Daoy (cell line): ENCODE measurements around the gene WIZ. TPM values are rescaled to one million over a fixed set of nuclear protein-coding genes. Genes with fewer than 3 reads are reported as not detected.

Experiments used
- DNase-seq: peaks from one replicate; pipeline ENCODE4 v3.0.0-alpha.2; 2015; ENCODE audit warnings: low read depth
- total RNA-seq: library from RNA; depleted of rRNA; stranded (reverse); fragments of >200 nt; shearing (Covaris generic); gene quantifications from 2 replicates; pipeline ENCODE4 v1.2.3, GENCODE V29; 2014; rRNA removed

WIZ gene
- total RNA-seq, 1 experiment from 2014 or later: 7.0 TPM

DNA sequence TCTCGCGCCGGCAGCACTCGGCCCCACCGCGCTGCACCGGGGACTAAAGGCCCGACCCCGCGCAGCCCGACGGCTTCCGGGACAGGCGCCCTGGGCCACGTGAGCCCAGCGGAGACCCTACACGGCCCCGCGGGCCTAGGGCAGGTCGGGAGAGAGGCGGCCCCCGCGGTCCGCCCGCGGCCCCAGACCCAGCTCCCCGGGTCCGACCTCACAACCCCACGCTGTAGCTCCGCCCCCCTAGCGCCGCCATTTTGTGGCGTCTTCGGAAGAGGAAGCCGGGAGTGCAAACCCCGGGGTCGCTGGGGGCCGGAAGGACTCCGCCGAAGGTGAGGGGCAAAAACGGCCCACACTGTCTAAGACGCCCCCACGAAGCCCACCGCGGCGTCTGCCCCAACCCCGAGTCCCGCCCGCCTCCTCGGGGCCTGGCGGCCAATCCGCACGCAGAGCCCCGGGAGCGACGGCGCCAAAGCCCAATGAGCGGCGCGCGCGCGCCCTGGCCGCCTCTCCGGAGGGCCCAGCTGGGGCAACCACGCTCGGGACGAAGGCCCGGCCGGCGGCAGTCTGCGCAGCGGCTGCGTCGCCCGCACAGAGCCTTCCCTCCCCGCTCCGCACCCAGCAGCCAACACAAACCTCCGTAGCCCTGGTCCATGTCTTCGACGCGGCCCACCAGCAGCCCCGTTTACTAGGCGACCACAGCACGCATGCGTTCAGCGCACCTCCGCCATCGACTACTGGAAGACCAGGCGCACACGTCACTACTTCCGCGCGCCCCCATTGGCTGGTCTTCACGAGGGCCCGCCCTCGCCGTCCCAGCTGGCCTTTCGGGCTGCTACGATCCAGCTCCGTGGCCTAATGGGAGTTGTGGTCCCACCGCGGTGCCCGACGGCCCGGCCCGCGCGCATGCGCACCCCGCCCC is 70.4 kb downstream of the WIZ start, which contains the start of gene AKAP8:
Gene AKAP8 (minus strand): TSS at position 705 of the 916 bp plus-strand sequence. CDS start 56 bp downstream, at position 649.
- peak; percentile 100 for DNase-seq

- peak; percentile 70 for DNase-seq
Observed at GRCh38 chr19:15378534-15379082, 71.1 kb downstream of the WIZ start.

GRCh38 chr19:15374796-15375440 is 74.8 kb downstream of the WIZ start:
- no peak for DNase-seq

DNA sequence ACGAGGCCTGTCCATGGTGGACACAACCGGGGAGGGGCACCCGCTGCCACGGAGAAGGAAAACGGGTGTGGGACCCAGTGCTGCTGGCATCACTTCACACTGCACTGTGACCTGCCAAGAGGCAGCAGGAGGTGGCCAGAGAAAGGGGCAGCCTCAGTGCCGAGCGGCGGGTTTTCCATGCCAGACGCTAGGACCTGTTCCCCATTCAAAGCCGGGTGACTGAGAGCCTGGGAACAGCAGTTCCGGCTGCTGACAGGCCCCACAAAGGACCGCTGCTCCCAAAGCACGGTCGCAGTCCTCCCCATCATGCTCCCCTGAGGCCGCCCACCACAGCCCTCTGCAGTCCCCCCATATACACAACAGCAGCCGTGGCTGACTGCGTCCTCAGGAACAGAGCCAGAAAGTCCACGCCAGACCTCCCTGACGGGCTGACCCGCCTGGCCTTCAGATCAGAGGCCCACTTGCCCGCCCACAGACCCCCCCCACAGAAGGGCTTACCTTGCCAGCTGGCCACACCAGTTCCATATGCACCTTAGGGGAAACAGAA is 75.6 kb downstream of the WIZ start:
- DNase-seq: no peak

DNA sequence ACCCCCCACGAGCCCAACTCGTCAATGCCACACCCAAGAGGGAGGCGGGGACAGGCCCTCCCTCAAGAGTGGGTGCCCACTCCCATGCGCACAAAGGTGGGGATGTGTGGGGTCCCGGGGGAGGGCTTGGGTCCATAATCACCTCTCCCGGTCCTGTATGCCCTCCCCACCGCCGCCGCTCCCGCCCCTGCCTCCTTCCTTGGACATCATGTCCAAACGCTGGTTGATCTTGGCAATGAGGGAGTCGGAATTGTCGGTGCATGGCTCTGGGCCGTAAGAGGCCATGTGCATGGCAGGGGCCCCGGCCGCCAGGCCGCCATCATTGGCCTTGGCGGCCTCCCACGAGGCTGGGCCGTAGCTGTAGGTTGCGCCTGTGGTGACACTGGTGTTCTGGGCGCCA is 76.1 kb downstream of the WIZ start:
- DNase-seq: no peak

DNA sequence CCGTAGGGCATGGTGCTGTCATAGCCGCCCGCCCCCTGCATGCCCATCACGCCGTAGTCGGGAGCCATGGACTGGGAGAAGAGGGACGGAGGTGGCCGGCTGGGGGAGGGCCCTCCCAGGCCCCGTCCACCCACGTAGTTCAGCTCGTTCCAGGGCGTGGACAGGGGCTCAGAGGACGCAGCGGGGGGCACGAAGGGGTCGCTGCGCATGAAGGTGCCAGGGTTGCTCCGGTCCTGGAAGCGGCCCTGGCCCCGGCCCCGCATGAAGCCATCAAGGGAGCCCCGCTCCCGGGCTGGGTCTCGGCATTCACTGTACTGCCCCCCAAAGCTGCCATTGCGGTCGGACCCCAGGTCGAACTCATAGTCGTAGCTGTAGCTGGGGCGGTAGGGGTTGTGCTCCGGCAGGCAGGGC is 76.9 kb downstream of the WIZ start:
- DNase-seq: no peak

DNA sequence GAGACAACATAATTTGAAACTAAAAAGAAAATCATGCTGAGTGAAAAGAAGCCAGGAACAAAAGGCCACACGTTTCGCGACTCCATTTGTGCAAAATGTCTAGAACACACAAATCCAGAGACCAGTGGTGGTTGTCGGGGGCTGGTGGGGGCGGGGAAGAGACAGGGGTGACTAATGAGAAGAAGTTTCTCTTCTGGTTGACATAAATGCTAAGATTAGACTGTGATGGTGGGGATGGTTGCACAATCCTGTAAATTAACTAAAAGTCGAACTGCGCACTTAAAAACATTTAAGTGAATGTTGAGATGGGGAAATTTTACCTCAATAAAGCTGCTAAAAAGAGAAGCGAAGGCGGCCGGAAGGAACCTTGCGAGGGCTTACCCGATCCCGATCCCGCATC is 77.3 kb downstream of the WIZ start:
- no peak for DNase-seq

DNA sequence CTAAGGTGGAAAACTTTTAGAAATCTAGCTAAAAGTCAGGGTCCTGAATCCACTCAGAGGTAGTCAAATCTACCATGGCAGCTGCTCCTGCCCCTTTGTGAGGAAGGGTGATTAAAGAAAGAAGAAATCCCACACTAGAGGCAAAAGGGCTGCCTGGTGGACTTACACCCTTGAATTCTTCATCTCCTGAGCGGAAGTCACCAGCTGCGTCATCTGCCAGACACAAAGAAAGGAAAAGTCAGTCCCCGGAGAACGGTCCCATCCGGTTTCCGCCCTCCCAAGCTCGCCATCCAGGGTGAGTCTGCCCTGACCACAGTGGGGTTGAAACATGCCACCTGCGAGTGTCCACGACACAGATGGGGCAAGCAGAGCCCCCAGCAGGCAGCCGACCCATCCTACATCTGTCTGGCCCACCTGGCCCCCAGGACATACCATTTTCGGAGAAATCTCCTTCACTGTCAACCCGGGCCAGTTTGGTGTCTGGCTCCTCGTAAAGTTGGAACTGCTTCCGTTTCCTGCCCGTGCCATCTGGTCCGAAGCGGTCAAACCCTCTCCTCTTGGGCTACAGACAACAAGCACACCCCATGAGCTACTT is 77.9 kb downstream of the WIZ start:
- DNase-seq: no peak

- DNase-seq: no peak
Observed at GRCh38 chr19:15371119-15371518, 78.6 kb downstream of the WIZ start.

Other genes starting within 250 kb of the WIZ start
- gene NOTCH3, start 249.0 kb downstream of the WIZ start, total RNA-seq: 0.97 and 1.0 TPM in 2 replicates
- 0.11 TPM in 1 of 2 replicates, not detected in the other for gene EPHX3, start 217.5 kb downstream of the WIZ start, total RNA-seq
- 11.1 and 12.1 TPM in 2 replicates for gene BRD4, start 117.4 kb downstream of the WIZ start, total RNA-seq
- 15.4 and 18.6 TPM in 2 replicates for gene AKAP8, start 70.2 kb downstream of the WIZ start, total RNA-seq
- 59.0 and 77.6 TPM in 2 replicates for gene AKAP8L, start 31.0 kb downstream of the WIZ start, total RNA-seq
- gene RASAL3, start 14.6 kb upstream of the WIZ start, total RNA-seq: not detected in 2 replicates
- gene PGLYRP2, start 29.5 kb upstream of the WIZ start, total RNA-seq: 0.17 TPM in 1 of 2 replicates, not detected in the other
- 0.46 and 0.89 TPM in 2 replicates for gene CYP4F22, start 58.6 kb upstream of the WIZ start, total RNA-seq
- not detected in 2 replicates for gene CYP4F8, start 165.3 kb upstream of the WIZ start, total RNA-seq
- gene CYP4F3, start 190.9 kb upstream of the WIZ start, total RNA-seq: not detected in 2 replicates
- gene CYP4F12, start 223.1 kb upstream of the WIZ start, total RNA-seq: 0.29 and 0.51 TPM in 2 replicates